Measurements from ENCODE around the gene HOXA5. TPM values are rescaled to one million over a fixed set of nuclear protein-coding genes. Genes with fewer than 3 reads are reported as not detected.

HOXA5 gene
- total and polyA plus RNA-seq, 2 of the 8 experiments (the other 6 are each of a cell fraction or from before 2014, with no cell fraction given): not detected

DNA sequence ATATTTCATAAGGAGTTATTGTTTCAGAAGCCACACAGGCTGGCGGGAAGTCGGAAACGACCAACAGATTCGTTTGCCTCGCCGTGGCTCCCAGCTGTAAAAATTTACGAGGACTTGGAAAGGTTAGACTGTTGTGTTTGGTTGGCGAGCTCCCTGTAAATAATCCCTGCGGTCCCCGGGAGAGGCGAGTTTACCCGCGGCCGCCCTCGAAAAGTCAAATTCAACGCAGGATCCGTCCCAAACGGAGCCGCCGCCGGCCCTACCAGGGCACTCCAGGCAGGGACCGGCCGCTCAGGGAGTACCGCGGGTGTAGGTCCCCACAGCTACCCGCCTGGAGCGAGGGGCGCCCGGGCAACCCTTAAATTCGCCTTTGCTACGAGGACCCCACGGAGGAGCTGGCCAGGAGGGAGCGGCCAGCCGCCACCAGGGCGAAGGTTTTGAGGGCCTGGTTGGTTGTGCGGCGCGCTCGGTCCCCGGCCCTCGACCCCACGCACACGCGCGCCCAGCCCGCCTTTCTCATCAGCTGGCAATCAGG lies 22.6 kb upstream of the HOXA5 start (continued):
- TF ChIP-seq CTCF (IDR thresholded peaks at IDR 0.05; ENCODE audit: control extremely low read depth in 1 of 3, insufficient read depth in 1 of 3, low read depth in 1 of 3, low read length in 3 of 3): no peak
